ENCODE results near the gene DROSHA.

DNA sequence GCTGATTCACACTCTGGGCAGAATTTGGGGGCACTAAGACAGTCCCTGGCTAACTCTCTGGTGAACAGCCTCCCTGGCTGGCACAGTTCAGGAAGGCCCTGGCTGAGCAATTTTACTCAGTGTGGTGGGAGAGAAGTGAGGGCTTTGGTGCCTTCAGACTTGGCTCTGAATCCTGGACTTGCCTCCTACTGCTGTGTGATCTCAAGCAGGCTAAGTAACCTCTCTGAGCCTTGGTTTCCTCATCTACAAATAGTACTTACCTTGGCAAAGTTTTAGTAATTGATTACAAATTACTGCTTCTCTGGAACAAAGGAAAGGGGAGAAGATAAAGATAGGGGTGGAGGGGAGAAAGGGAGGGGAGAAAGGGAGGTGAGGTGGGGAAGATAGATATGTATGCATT is 153.8 kb downstream of the DROSHA start:
- TF ChIP-seq, protein P1, sequence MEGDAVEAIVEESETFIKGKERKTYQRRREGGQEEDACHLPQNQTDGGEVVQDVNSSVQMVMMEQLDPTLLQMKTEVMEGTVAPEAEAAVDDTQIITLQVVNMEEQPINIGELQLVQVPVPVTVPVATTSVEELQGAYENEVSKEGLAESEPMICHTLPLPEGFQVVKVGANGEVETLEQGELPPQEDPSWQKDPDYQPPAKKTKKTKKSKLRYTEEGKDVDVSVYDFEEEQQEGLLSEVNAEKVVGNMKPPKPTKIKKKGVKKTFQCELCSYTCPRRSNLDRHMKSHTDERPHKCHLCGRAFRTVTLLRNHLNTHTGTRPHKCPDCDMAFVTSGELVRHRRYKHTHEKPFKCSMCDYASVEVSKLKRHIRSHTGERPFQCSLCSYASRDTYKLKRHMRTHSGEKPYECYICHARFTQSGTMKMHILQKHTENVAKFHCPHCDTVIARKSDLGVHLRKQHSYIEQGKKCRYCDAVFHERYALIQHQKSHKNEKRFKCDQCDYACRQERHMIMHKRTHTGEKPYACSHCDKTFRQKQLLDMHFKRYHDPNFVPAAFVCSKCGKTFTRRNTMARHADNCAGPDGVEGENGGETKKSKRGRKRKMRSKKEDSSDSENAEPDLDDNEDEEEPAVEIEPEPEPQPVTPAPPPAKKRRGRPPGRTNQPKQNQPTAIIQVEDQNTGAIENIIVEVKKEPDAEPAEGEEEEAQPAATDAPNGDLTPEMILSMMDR (conservative IDR thresholded peaks at IDR 0.05 in 1 of 2, IDR thresholded peaks at IDR 0.05 in 1 of 2; ENCODE audit: extremely low read depth in 1 of 2, insufficient read depth in 1 of 2, low read depth in 1 of 2, low read length in 2 of 2) = no peak
- no peak for TF ChIP-seq EZH2 (IDR thresholded peaks at IDR 0.05; ENCODE audit: borderline replicate concordance, low read length)
